ENCODE results near the gene EML4.

Gene EML4

DNA sequence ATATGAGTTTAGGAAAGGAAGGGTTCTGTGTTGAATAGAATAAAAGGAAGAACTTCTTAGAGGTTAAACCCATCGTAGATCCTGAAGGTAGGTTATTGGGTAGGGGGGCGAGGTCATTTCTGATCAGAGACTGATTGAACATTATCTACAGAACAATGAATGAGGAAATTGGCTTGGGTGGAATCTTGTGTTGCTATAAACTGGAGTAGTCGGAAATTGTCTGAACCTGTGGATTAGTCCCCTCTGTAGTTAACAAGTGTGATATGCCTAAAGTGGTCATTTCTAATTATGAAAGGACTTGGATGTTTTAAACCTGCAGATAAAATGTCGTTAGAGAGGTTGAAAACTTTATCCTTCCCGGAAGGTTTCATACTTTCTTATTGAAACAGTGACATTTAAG lies 42.1 kb downstream of the EML4 start:
- DNase-seq (ENCODE audit: low spot score), result no peak
- in situ Hi-C loops (cut with MboI; ENCODE audit: low sequenced_read_pairs, unreplicated experiment), result no loop called here
- no peak for TF ChIP-seq CTCF (IDR thresholded peaks at IDR 0.05; ENCODE audit: borderline replicate concordance, control extremely low read depth, extremely low read depth, insufficient read depth, missing control alignments)

- DNase-seq (ENCODE audit: low spot score), result no peak
- TF ChIP-seq CTCF (IDR thresholded peaks at IDR 0.05; ENCODE audit: borderline replicate concordance, control extremely low read depth, extremely low read depth, insufficient read depth, missing control alignments), result no peak
- in situ Hi-C loops (cut with MboI; ENCODE audit: low sequenced_read_pairs, unreplicated experiment), result no loop called here
Measured at GRCh38 chr2:42214669-42215068, 45.5 kb downstream of the EML4 start.

DNA sequence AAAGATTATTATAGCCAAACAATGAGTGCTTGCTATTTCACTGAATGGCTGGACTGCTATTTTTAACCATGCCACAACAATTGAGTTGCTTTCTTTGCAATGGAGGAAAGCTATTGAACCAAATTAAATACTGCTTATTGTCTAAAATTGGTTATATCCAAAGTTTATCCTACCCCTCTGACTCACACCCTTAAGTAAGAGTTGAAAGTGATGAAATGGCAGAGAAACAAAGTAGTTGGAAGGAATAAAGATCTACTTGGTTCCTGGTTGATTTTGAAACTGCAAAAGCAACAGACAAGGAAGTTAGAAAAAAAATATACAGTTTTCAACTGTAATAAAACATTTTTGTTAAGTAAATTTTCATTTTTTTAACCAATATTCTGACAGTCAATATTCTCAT lies 47.5 kb downstream of the EML4 start:
- TF ChIP-seq CTCF (IDR thresholded peaks at IDR 0.05; ENCODE audit: borderline replicate concordance, control extremely low read depth, extremely low read depth, insufficient read depth, missing control alignments), result no peak
- DNase-seq (ENCODE audit: low spot score), result no peak
- in situ Hi-C loops (cut with MboI; ENCODE audit: low sequenced_read_pairs, unreplicated experiment), result no loop called here

DNA sequence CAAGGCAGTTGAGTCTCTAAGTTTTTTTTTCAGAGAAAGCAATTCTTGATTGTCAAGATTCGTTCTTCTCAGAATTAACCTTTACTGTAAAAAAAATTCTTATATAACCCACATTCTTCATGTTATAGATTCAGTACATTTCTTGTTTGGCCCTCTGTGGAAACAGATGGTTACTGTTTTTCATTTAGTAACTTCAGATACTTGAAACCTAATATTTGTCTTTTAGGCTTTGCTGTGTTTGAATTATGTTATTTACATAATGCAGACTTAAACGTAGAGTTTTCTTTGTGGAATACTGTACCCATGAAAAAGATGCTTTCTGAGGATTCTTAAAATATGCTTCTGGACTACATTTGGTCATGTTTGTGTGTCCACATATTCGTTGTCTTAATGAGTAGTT lies 48.2 kb downstream of the EML4 start:
- in situ Hi-C loops (cut with MboI; ENCODE audit: low sequenced_read_pairs, unreplicated experiment), result no loop called here
- no peak for DNase-seq (ENCODE audit: low spot score)
- TF ChIP-seq CTCF (IDR thresholded peaks at IDR 0.05; ENCODE audit: borderline replicate concordance, control extremely low read depth, extremely low read depth, insufficient read depth, missing control alignments), result no peak

DNA sequence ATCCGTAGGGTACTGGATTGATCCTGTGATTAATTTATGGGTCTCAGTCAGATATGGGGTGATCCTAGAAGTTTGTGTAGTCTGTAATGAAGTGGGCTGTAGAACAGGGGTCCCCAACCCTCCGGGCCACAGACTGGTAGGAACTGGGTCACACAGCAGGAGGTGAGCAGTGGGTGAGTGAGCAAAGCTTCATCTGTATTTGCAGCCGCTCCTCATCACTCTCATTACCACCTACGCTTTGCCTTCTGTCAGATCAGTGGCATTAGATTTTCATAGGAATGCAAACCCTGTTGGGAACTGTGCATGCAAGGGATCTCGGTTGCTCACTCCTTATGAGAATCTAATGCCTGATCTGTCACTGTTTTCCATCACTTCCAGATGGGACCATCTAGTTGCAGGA lies 48.8 kb downstream of the EML4 start:
- DNase-seq (ENCODE audit: low spot score), result no peak
- no peak for TF ChIP-seq CTCF (IDR thresholded peaks at IDR 0.05; ENCODE audit: borderline replicate concordance, control extremely low read depth, extremely low read depth, insufficient read depth, missing control alignments)
- in situ Hi-C loops (cut with MboI; ENCODE audit: low sequenced_read_pairs, unreplicated experiment), result no loop called here

DNA sequence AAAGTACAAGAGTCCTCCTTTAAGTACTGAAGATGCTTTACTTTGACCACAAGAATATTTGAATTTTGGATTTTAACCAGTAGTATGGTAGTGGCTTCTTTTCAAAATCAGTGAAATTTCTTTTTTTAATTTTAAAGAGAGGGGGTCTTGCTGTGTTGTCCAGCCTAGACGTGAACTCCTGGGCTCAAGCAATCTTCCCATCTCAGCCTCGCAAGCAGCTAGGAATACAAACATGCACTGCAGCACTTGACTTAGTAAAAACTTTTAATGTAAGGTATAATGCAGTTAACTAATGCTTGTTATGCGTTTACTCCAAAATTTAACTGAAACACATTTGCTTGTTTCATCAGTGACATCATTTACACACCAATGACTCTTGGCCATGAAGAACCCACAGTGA lies 49.6 kb downstream of the EML4 start:
- in situ Hi-C loops (cut with MboI; ENCODE audit: low sequenced_read_pairs, unreplicated experiment), result no loop called here
- TF ChIP-seq CTCF (IDR thresholded peaks at IDR 0.05; ENCODE audit: borderline replicate concordance, control extremely low read depth, extremely low read depth, insufficient read depth, missing control alignments), result no peak
- no peak for DNase-seq (ENCODE audit: low spot score)

DNA sequence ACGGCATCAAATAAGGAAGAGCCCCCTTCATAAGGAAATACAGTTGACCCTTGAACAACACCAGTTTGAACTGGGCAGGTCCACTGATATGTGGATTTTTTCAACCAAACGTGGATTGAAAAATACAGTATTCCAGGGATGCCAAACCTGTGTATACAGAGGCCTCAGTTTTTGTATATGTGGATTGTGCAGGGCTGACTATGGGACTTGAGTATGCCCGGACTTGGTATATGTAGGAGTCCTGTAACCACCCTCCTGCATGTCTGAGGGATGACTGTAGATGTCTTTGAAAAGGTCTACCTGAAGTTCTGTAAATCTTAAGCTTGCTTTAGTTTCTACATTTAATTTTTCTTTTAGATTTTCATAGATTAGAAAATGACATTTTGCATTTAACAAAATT lies 50.0 kb downstream of the EML4 start:
- DNase-seq (ENCODE audit: low spot score), result no peak
- in situ Hi-C loops (cut with MboI; ENCODE audit: low sequenced_read_pairs, unreplicated experiment), result no loop called here
- TF ChIP-seq CTCF (IDR thresholded peaks at IDR 0.05; ENCODE audit: borderline replicate concordance, control extremely low read depth, extremely low read depth, insufficient read depth, missing control alignments), result no peak

Measured in GM13976 (cell line).